Trophoblast cell (in vitro differentiated cells and primary cell): ENCODE results near the gene ZSCAN21.

Experiments used
- DNase-seq, 2 donors: peaks; one replicate each; pipeline ENCODE4 v3.0.0-alpha.2; 2016
- H2AFZ ChIP-seq: 2 replicates; pipeline ENCODE4 v1.6.1; 2013; ENCODE audit warnings: low read length, moderate library complexity, mild to moderate bottlenecking; ENCODE audit not compliant: insufficient read depth, poor library complexity
- H2AK5ac ChIP-seq: 2 replicates; pipeline ENCODE4 v1.6.1; 2013; ENCODE audit warnings: mild to moderate bottlenecking, low read length
- H2BK120ac ChIP-seq: 2 replicates; pipeline ENCODE4 v1.6.1; 2013; ENCODE audit warnings: low read length, mild to moderate bottlenecking, moderate library complexity; ENCODE audit not compliant: insufficient read depth, poor library complexity
- H2BK12ac ChIP-seq: 2 replicates; pipeline ENCODE4 v1.6.1; 2013; ENCODE audit warnings: mild to moderate bottlenecking, low read length, moderate library complexity
- H2BK5ac ChIP-seq: 2 replicates; pipeline ENCODE4 v1.6.1; 2013; ENCODE audit warnings: low read length, low read depth, moderate library complexity, mild to moderate bottlenecking; ENCODE audit not compliant: poor library complexity
- H3K14ac ChIP-seq: 2 replicates; pipeline ENCODE4 v1.6.1; 2013; ENCODE audit warnings: mild to moderate bottlenecking, low read length
- H3K18ac ChIP-seq: 2 replicates; pipeline ENCODE4 v1.6.1; 2013; ENCODE audit warnings: mild to moderate bottlenecking, low read length
- H3K23ac ChIP-seq: 2 replicates; pipeline ENCODE4 v1.6.1; 2013; ENCODE audit warnings: low read length
- H3K27ac ChIP-seq: 2 replicates; pipeline ENCODE4 v1.5.1; 2013; ENCODE audit warnings: low read depth, mild to moderate bottlenecking, inconsistent platforms, low read length, moderate library complexity
- H3K27me3 ChIP-seq: 2 replicates; pipeline ENCODE4 v1.6.1; 2013; ENCODE audit warnings: inconsistent platforms, mild to moderate bottlenecking, low read length, moderate library complexity; ENCODE audit not compliant: insufficient read depth
- H3K36me3 ChIP-seq, 2 experiments: 1 replicate in 1 of 2; 2 replicates in 1 of 2; pipeline ENCODE4 v1.6.1; 2013; ENCODE audit warnings: low read length in 2 of 2, mild to moderate bottlenecking in 2 of 2, moderate library complexity in 1 of 2; ENCODE audit not compliant: insufficient read depth in 2 of 2, control insufficient read depth in 1 of 2
- H3K4ac ChIP-seq: 2 replicates; pipeline ENCODE4 v1.6.1; 2013; ENCODE audit warnings: low read depth, mild to moderate bottlenecking, low read length, moderate library complexity
- H3K4me1 ChIP-seq, 2 experiments: 1 replicate in 1 of 2; 2 replicates in 1 of 2; pipeline ENCODE4 v1.6.1; 2013; ENCODE audit warnings: low read length in 2 of 2, mild to moderate bottlenecking in 2 of 2, moderate library complexity in 1 of 2; ENCODE audit not compliant: insufficient read depth in 2 of 2, control insufficient read depth in 1 of 2
- H3K4me2 ChIP-seq: 2 replicates; pipeline ENCODE4 v1.6.1; 2013; ENCODE audit warnings: inconsistent platforms, mild to moderate bottlenecking, low read length, moderate library complexity
- H3K4me3 ChIP-seq: 2 replicates; pipeline ENCODE4 v1.5.1; 2013; ENCODE audit warnings: mild to moderate bottlenecking, low read depth, low read length, inconsistent platforms
- H3K79me1 ChIP-seq: one replicate; pipeline ENCODE4 v1.6.1; 2013; ENCODE audit warnings: low read length
- H3K79me2 ChIP-seq: 2 replicates; pipeline ENCODE4 v1.6.1; 2013; ENCODE audit warnings: low read length, mild to moderate bottlenecking; ENCODE audit not compliant: control insufficient read depth, insufficient read depth, poor library complexity
- H3K9ac ChIP-seq: 2 replicates; pipeline ENCODE4 v1.6.1; 2013; ENCODE audit warnings: mild to moderate bottlenecking, low read length
- H3K9me3 ChIP-seq: 2 replicates; pipeline ENCODE4 v1.6.1; 2013; ENCODE audit warnings: low read depth, mild to moderate bottlenecking, control low read depth, inconsistent platforms, low read length; ENCODE audit not compliant: insufficient read depth
- H4K12ac ChIP-seq: 2 replicates; pipeline ENCODE4 v1.6.1; 2013; ENCODE audit warnings: low read depth, mild to moderate bottlenecking, low read length, moderate library complexity
- H4K8ac ChIP-seq: 2 replicates; pipeline ENCODE4 v1.6.1; 2013; ENCODE audit warnings: low read depth, mild to moderate bottlenecking, low read length, moderate library complexity
- H4K91ac ChIP-seq: one replicate; pipeline ENCODE4 v1.6.1; 2013; ENCODE audit warnings: low read depth, mild to moderate bottlenecking, low read length, moderate library complexity
- WGBS: extraction: QIAGEN DNeasy Blood & Tissue Kit; methylation state at CpG from one replicate; pipeline ENCODE4 v1.1.7; 2013; ENCODE audit warnings: missing lambda C conversion rate; ENCODE audit not compliant: insufficient read length, insufficient coverage; ENCODE audit errors: extremely low coverage; 5-methylcytosine and 5-hydroxymethylcytosine counted together

ZSCAN21 gene

DNA sequence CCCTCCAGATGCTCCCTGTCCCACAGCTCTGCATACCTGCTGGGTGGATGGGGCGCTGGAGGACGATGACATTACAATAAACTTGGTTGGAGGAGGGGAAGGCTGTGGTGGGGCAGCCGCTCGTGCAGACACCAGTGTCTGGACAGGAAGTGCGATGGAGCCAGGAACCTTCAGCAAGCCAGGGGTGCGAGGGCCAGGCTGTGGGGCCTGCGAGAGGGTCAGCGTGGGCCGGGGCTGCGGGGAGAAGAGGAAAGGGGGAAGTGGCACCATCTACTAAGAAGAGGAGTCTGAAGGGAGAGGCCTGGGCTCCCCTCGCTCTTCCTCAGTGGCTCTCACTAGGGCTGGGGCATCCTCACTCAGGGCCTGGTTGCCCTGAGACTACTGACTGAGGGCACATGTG is 58.3 kb downstream of the ZSCAN21 start:
- H3K27me3 ChIP-seq, result no peaks in the 10 kb centered on the region
- DNase-seq, result no peak
- H3K4me2 ChIP-seq, result no peak overlapping the region
- H4K8ac ChIP-seq, result no peak overlapping the region
- whole genome bisulfite sequencing, result no CpG with 5 or more reads among the region's 11 CpGs
- H2BK12ac ChIP-seq, result no peak overlapping the region
- H3K18ac ChIP-seq, result no peak overlapping the region
- no peak overlapping the region for H4K12ac ChIP-seq
- no peak overlapping the region for H4K91ac ChIP-seq
- H3K27ac ChIP-seq, result no peak overlapping the region
- H2BK120ac ChIP-seq, result no peak overlapping the region
- no peak overlapping the region for H3K23ac ChIP-seq
- peaks cover 0 to 2% of the 10 kb centered on the region in 2 experiments for H3K4me1 ChIP-seq
- no peak overlapping the region for H2AFZ ChIP-seq
- no peak overlapping the region for H2AK5ac ChIP-seq
- no peak overlapping the region for H3K4me3 ChIP-seq
- H2BK5ac ChIP-seq, result no peak overlapping the region
- peaks cover 62 to 67% of the 10 kb centered on the region in 2 experiments for H3K36me3 ChIP-seq
- H3K9ac ChIP-seq, result no peak overlapping the region
- H3K79me1 ChIP-seq, result no peaks in the 10 kb centered on the region
- H3K4ac ChIP-seq, result no peak overlapping the region
- H3K9me3 ChIP-seq, result no peaks in the 10 kb centered on the region
- H3K14ac ChIP-seq, result no peak overlapping the region
- no peaks in the 10 kb centered on the region for H3K79me2 ChIP-seq

GRCh38 chr7:100109521-100110163 is 60.1 kb downstream of the ZSCAN21 start:
- H4K8ac ChIP-seq, result no peak overlapping the region
- no peak for DNase-seq
- H3K14ac ChIP-seq, result no peak overlapping the region
- H3K79me1 ChIP-seq, result no peaks in the 10 kb centered on the region
- no peaks in the 10 kb centered on the region for H3K79me2 ChIP-seq
- H3K4me2 ChIP-seq, result no peak overlapping the region
- H3K23ac ChIP-seq, result no peak overlapping the region
- no peak overlapping the region for H2BK12ac ChIP-seq
- no peak overlapping the region for H2BK5ac ChIP-seq
- H4K12ac ChIP-seq, result no peak overlapping the region
- no peak overlapping the region for H2AK5ac ChIP-seq
- H3K36me3 ChIP-seq, result peaks cover 75 to 79% of the 10 kb centered on the region in 2 experiments
- no peaks in the 10 kb centered on the region for H3K27me3 ChIP-seq
- H2AFZ ChIP-seq, result no peak overlapping the region
- no peaks in the 10 kb centered on the region for H3K4me1 ChIP-seq
- H2BK120ac ChIP-seq, result no peak overlapping the region
- no peak overlapping the region for H4K91ac ChIP-seq
- no peak overlapping the region for H3K27ac ChIP-seq
- no peak overlapping the region for H3K4ac ChIP-seq
- no peak overlapping the region for H3K4me3 ChIP-seq
- no CpG with 5 or more reads among the region's 12 CpGs for WGBS
- no peaks in the 10 kb centered on the region for H3K9me3 ChIP-seq
- no peak overlapping the region for H3K9ac ChIP-seq
- no peak overlapping the region for H3K18ac ChIP-seq

- no peak overlapping the region for H2BK12ac ChIP-seq
- no peak overlapping the region for H3K4me2 ChIP-seq
- no peak overlapping the region for H2AK5ac ChIP-seq
- H4K8ac ChIP-seq, result no peak overlapping the region
- H3K27ac ChIP-seq, result no peak overlapping the region
- no peak overlapping the region for H3K18ac ChIP-seq
- no peaks in the 10 kb centered on the region for H3K79me2 ChIP-seq
- no peak overlapping the region for H4K91ac ChIP-seq
- peaks cover 66 to 67% of the 10 kb centered on the region in 2 experiments for H3K36me3 ChIP-seq
- H3K23ac ChIP-seq, result no peak overlapping the region
- H3K27me3 ChIP-seq, result no peaks in the 10 kb centered on the region
- no peak overlapping the region for H3K9ac ChIP-seq
- H3K14ac ChIP-seq, result no peak overlapping the region
- H2BK5ac ChIP-seq, result no peak overlapping the region
- no peak overlapping the region for H2AFZ ChIP-seq
- WGBS, result no CpG with 5 or more reads among the region's 7 CpGs
- no peak overlapping the region for H3K4ac ChIP-seq
- no peak overlapping the region for H3K4me3 ChIP-seq
- no peak overlapping the region for H2BK120ac ChIP-seq
- H4K12ac ChIP-seq, result no peak overlapping the region
- DNase-seq, result no peak
- no peaks in the 10 kb centered on the region for H3K79me1 ChIP-seq
- H3K4me1 ChIP-seq, result no peaks in the 10 kb centered on the region
- no peaks in the 10 kb centered on the region for H3K9me3 ChIP-seq
These were observed 61.6 kb downstream of the ZSCAN21 start for GRCh38 chr7:100111156-100111555.

- no peak overlapping the region for H3K18ac ChIP-seq
- H3K14ac ChIP-seq, result no peak overlapping the region
- H3K9ac ChIP-seq, result no peak overlapping the region
- no peaks in the 10 kb centered on the region for H3K27me3 ChIP-seq
- no peak overlapping the region for H3K23ac ChIP-seq
- H3K4me2 ChIP-seq, result no peak overlapping the region
- no peak for DNase-seq
- H4K91ac ChIP-seq, result no peak overlapping the region
- H2BK12ac ChIP-seq, result no peak overlapping the region
- no peak overlapping the region for H2AFZ ChIP-seq
- no peak overlapping the region for H3K4me3 ChIP-seq
- no CpG with 5 or more reads among the region's 13 CpGs for WGBS
- H2AK5ac ChIP-seq, result no peak overlapping the region
- no peak overlapping the region for H3K4ac ChIP-seq
- H3K9me3 ChIP-seq, result no peaks in the 10 kb centered on the region
- H2BK120ac ChIP-seq, result no peak overlapping the region
- H3K36me3 ChIP-seq, result peaks cover 60 to 61% of the 10 kb centered on the region in 2 experiments
- H4K12ac ChIP-seq, result no peak overlapping the region
- peaks cover 0 to 3% of the 10 kb centered on the region in 2 experiments for H3K4me1 ChIP-seq
- H4K8ac ChIP-seq, result no peak overlapping the region
- H2BK5ac ChIP-seq, result no peak overlapping the region
- H3K79me2 ChIP-seq, result no peaks in the 10 kb centered on the region
- H3K27ac ChIP-seq, result no peak overlapping the region
- H3K79me1 ChIP-seq, result no peaks in the 10 kb centered on the region
These were observed 62.3 kb downstream of the ZSCAN21 start for GRCh38 chr7:100111914-100112313.
